HepG2 (cell line): ENCODE results near the gene ZFP64. TPM values are rescaled to one million over a fixed set of nuclear protein-coding genes. Genes with fewer than 3 reads are reported as not detected.

ENCODE experiments used
- BRCA1 ChIP-seq: sonication (generic); formaldehyde crosslinking; IDR thresholded peaks from 2 replicates; pipeline ENCODE4 v1.4.0; 2020; ENCODE audit warnings: missing genetic modification reagents
- CENPX ChIP-seq: sonication (generic); formaldehyde crosslinking; IDR thresholded peaks from 2 replicates; pipeline ENCODE4 v1.9.0; 2021; ENCODE audit warnings: mild to moderate bottlenecking, missing genetic modification reagents, moderate library complexity
- DBP ChIP-seq: sonication (generic); formaldehyde crosslinking; IDR thresholded peaks from 2 replicates; pipeline ENCODE4 v1.4.0; 2020; ENCODE audit warnings: missing genetic modification reagents; ENCODE audit errors: not compliant biosample characterization
- GMEB1 ChIP-seq: sonication (generic); formaldehyde crosslinking; IDR thresholded peaks from 2 replicates; pipeline ENCODE4 v1.5.1; 2020; ENCODE audit warnings: missing genetic modification reagents, mild to moderate bottlenecking, borderline replicate concordance
- HNF4G ChIP-seq, 2 experiments: sonication (generic) in 1 of 2; formaldehyde crosslinking in 1 of 2; IDR thresholded peaks; 2 replicates each; pipeline versions ENCODE4 v1.4.0 to v1.6.1; 2011 to 2020; ENCODE audit warnings: borderline replicate concordance in 2 of 2, low read depth in 2 of 2, mild to moderate bottlenecking in 2 of 2, low read length in 1 of 2, missing genetic modification reagents in 1 of 2, moderate library complexity in 1 of 2
- HOXA5 ChIP-seq: sonication (generic); formaldehyde crosslinking; IDR thresholded peaks from 2 replicates; pipeline ENCODE4 v1.4.0; 2020; ENCODE audit warnings: missing genetic modification reagents
- KDM3A ChIP-seq: IDR thresholded peaks from 2 replicates; pipeline ENCODE4 v1.6.1; 2018; ENCODE audit warnings: low read depth, missing compliant biosample characterization
- LCORL ChIP-seq, 2 experiments: fragments of 450-650 bp in 1 of 2; sonication (generic) in 1 of 2; formaldehyde crosslinking in 1 of 2; IDR thresholded peaks; 2 replicates each; pipeline versions ENCODE4 v1.5.0 to v1.6.1; 2017 to 2020; ENCODE audit warnings: antibody characterized with exemption in 1 of 2, missing genetic modification reagents in 1 of 2
- MED1 ChIP-seq: sonication (generic); formaldehyde crosslinking; IDR thresholded peaks from 2 replicates; pipeline ENCODE4 v1.4.0; 2020; ENCODE audit warnings: missing genetic modification reagents
- MYC ChIP-seq: sonication (generic); formaldehyde crosslinking; IDR thresholded peaks from 2 replicates; pipeline ENCODE4 v1.9.0; 2021; ENCODE audit warnings: missing genetic modification reagents, borderline replicate concordance
- NCOA5 ChIP-seq: sonication (generic); formaldehyde crosslinking; IDR thresholded peaks from 2 replicates; pipeline ENCODE4 v1.4.0; 2020; ENCODE audit warnings: missing genetic modification reagents
- NCOR1 ChIP-seq: fragments of 200-600 bp; sonication (generic); IDR thresholded peaks from 2 replicates; pipeline ENCODE4 v1.7.0; 2017; ENCODE audit warnings: antibody characterized with exemption, low read length, borderline replicate concordance
- PHF5A ChIP-seq: IDR thresholded peaks from one replicate; pipeline ENCODE4 v1.6.1; 2018; ENCODE audit warnings: low read depth, missing genetic modification reagents; ENCODE audit not compliant: unreplicated experiment
- POLR2G ChIP-seq: fragments of 200-400 bp; formaldehyde crosslinking; IDR thresholded peaks from 2 replicates; pipeline ENCODE4 v1.6.1; 2018; ENCODE audit warnings: mild to moderate bottlenecking, low read depth, low read length, moderate library complexity
- SKIL ChIP-seq: sonication (generic); formaldehyde crosslinking; IDR thresholded peaks from 2 replicates; pipeline ENCODE4 v1.8.0; 2022; ENCODE audit warnings: missing genetic modification reagents, mild to moderate bottlenecking, moderate library complexity, borderline replicate concordance
- SP1 ChIP-seq, 2 experiments: fragments of 450-650 bp in 1 of 2; sonication (generic) in 1 of 2; formaldehyde crosslinking in 1 of 2; IDR thresholded peaks; 2 replicates each; pipeline versions ENCODE4 v1.4.0 to v1.6.1; 2016 to 2020; ENCODE audit warnings: missing genetic modification reagents in 1 of 2
- TGIF2 ChIP-seq: IDR thresholded peaks from 2 replicates; pipeline ENCODE4 v1.6.1; 2016; ENCODE audit warnings: control low read depth, missing compliant biosample characterization
- THAP7 ChIP-seq: sonication (generic); formaldehyde crosslinking; IDR thresholded peaks from 2 replicates; pipeline ENCODE4 v1.8.1; 2023; ENCODE audit warnings: mild to moderate bottlenecking, missing genetic modification reagents
- TP53 ChIP-seq: sonication (generic); formaldehyde crosslinking; conservative IDR thresholded peaks from 2 replicates; pipeline ENCODE4 v1.4.0; 2020; ENCODE audit warnings: missing genetic modification reagents
- ZBTB8A ChIP-seq: sonication (generic); formaldehyde crosslinking; IDR thresholded peaks from 2 replicates; pipeline ENCODE4 v1.4.0; 2020; ENCODE audit warnings: mild to moderate bottlenecking, low read depth, missing genetic modification reagents, borderline replicate concordance
- ZNF275 ChIP-seq: sonication (generic); formaldehyde crosslinking; IDR thresholded peaks from 2 replicates; pipeline ENCODE4 v1.8.0; 2022; ENCODE audit warnings: missing genetic modification reagents, mild to moderate bottlenecking, inconsistent platforms, borderline replicate concordance
- ZNF766 ChIP-seq: sonication (generic); formaldehyde crosslinking; IDR thresholded peaks from 2 replicates; pipeline ENCODE4 v1.5.0; 2020; ENCODE audit warnings: missing genetic modification reagents, borderline replicate concordance
- ZSCAN25 ChIP-seq: sonication (generic); formaldehyde crosslinking; IDR thresholded peaks from 2 replicates; pipeline ENCODE4 v1.8.0; 2022; ENCODE audit warnings: mild to moderate bottlenecking, missing genetic modification reagents
- ZZZ3 ChIP-seq: sonication (generic); formaldehyde crosslinking; IDR thresholded peaks from 2 replicates; pipeline ENCODE4 v1.4.0; 2020; ENCODE audit warnings: missing genetic modification reagents, mild to moderate bottlenecking, borderline replicate concordance
- polyA plus RNA-seq, 8 experiments: library from polyadenylated mRNA; depleted of rRNA in 3 of 8; stranded (reverse) in 7 of 8; unstranded in 1 of 8; fragments of >200 nt; fragmentation: Illumina TruSeq in 4 of 8; extraction: Trizol in 4 of 8; gene quantifications; 2 replicates each; pipeline versions ENCODE4 v1.2.1 to v1.2.3, GENCODE V29; 2011 to 2016; ENCODE audit warnings: low read depth in 4 of 8, missing spikeins in 1 of 8, mixed read lengths in 1 of 8; ENCODE audit not compliant: insufficient read depth in 1 of 8
- total RNA-seq, 5 experiments: library from RNA; depleted of rRNA; stranded (reverse); fragments of >200 nt; fragmentation: Illumina TruSeq; extraction: Trizol; gene quantifications; 2 replicates each; pipeline ENCODE4 v1.2.3, GENCODE V29; 2016; ENCODE audit warnings: low read depth in 1 of 5

ZFP64 gene
- total and polyA plus RNA-seq, 2 of the 13 experiments (the other 11 are each of a cell fraction or from before 2014, with no cell fraction given): 12.0 to 24.3 TPM

- TF ChIP-seq ZNF275 (CRISPR knock-in tag) (no peak), ZZZ3 (CRISPR knock-in tag) (no peak), SKIL (CRISPR knock-in tag) (no peak), PHF5A (peak; percentile 69), LCORL (IDR thresholded peaks at IDR 0.05) (peak; percentile 91), LCORL (CRISPR knock-in tag; IDR thresholded peaks at IDR 0.05) (peak; percentile 73), ZBTB8A (CRISPR knock-in tag) (no peak), DBP (CRISPR knock-in tag) (no peak), ZSCAN25 (no peak), NCOA5 (no peak), GMEB1 (CRISPR knock-in tag) (no peak), HOXA5 (no peak), TGIF2 (CRISPR knock-in tag) (no peak), THAP7 (CRISPR knock-in tag) (no peak), ZNF766 (CRISPR knock-in tag) (no peak), MYC (CRISPR knock-in tag) (no peak), CENPX (no peak), BRCA1 (CRISPR knock-in tag) (no peak), TP53 (no peak), POLR2G (no peak), NCOR1 (peak; percentile 94; the same call in 1 of the 2 replicates), KDM3A (CRISPR knock-in tag) (no peak), SP1 (IDR thresholded peaks at IDR 0.05) (no peak), SP1 (CRISPR knock-in tag; IDR thresholded peaks at IDR 0.05) (no peak), MED1 (CRISPR knock-in tag) (peak; percentile 77), HNF4G (IDR thresholded peaks at IDR 0.05; ENCODE audit: borderline replicate concordance, low read depth, low read length) (peak; percentile 84), HNF4G (CRISPR knock-in tag; IDR thresholded peaks at IDR 0.05; ENCODE audit: borderline replicate concordance, low read depth) (no peak; the same call in 1 of the 2 replicates)
Measured at GRCh38 chr20:52231230-52231746, 39.7 kb upstream of the ZFP64 start (continued).
